ENCODE measurements around the gene PIF1. TPM values are rescaled to one million over a fixed set of nuclear protein-coding genes. Genes with fewer than 3 reads are reported as not detected.

The PIF1 gene
- total RNA-seq, 1 donor from 2014 or later: 1.7 TPM

- TF ChIP-seq EZH2 (IDR thresholded peaks at IDR 0.05; ENCODE audit: insufficient read depth, low read length) (no peak), CTCF (IDR thresholded peaks at IDR 0.05; ENCODE audit: insufficient read depth, low read depth, low read length) (no peak)
- H3K36me3 ChIP-seq (ENCODE audit: insufficient read depth, low read length): no peaks in the 10 kb centered on the region
- no peaks in the 10 kb centered on the region for H3K27me3 Mint-ChIP-seq (ENCODE audit: low read depth, unreplicated experiment)
- no peak overlapping the region for H3K27ac Mint-ChIP-seq (ENCODE audit: unreplicated experiment)
- H3K27ac ChIP-seq (ENCODE audit: low read depth, low read length): no peak overlapping the region
- peaks cover 35% of the 10 kb centered on the region for H3K4me1 Mint-ChIP-seq (ENCODE audit: low read depth, unreplicated experiment)
- no peaks in the 10 kb centered on the region for H3K9me3 Mint-ChIP-seq (ENCODE audit: unreplicated experiment)
- H3K4me3 ChIP-seq (ENCODE audit: insufficient read depth, low read depth, low read length): no peak overlapping the region
- FAIRE-seq: no peak
- H4K20me1 ChIP-seq (ENCODE audit: insufficient read depth, low read length): peaks cover 47% of the 10 kb centered on the region
- H3K27me3 ChIP-seq (ENCODE audit: insufficient read depth, low read length): no peaks in the 10 kb centered on the region
- peaks cover 14% of the 10 kb centered on the region for H3K79me2 ChIP-seq (ENCODE audit: insufficient read depth, low read length)
- no peak for DNase-seq (ENCODE audit: low read depth)
- no peak overlapping the region for H2AFZ ChIP-seq (ENCODE audit: low read depth, low read length)
- H3K9ac ChIP-seq (ENCODE audit: low read length): no peak overlapping the region
- no peaks in the 10 kb centered on the region for H3K9me3 ChIP-seq (ENCODE audit: insufficient read depth, low read depth, low read length)
- no peak overlapping the region for H3K4me3 Mint-ChIP-seq (ENCODE audit: unreplicated experiment)
- H3K4me1 ChIP-seq (ENCODE audit: insufficient read depth, low read length): peaks cover 16% of the 10 kb centered on the region
- no peak overlapping the region for H3K4me2 ChIP-seq (ENCODE audit: low read length)
- peaks cover 19% of the 10 kb centered on the region for H3K36me3 Mint-ChIP-seq (ENCODE audit: low read depth, unreplicated experiment)
Measured at GRCh38 chr15:64862408-64862807, 37.0 kb upstream of the PIF1 start.

GRCh38 chr15:64861960-64862359 lies 36.5 kb upstream of the PIF1 start:
- Mint-ChIP-seq H3K36me3 (ENCODE audit: low read depth, unreplicated experiment) (peaks cover 19% of the 10 kb centered on the region), H3K9me3 (ENCODE audit: unreplicated experiment) (no peaks in the 10 kb centered on the region), H3K27me3 (ENCODE audit: low read depth, unreplicated experiment) (no peaks in the 10 kb centered on the region), H3K4me3 (ENCODE audit: unreplicated experiment) (no peak overlapping the region), H3K27ac (ENCODE audit: unreplicated experiment) (no peak overlapping the region), H3K4me1 (ENCODE audit: low read depth, unreplicated experiment) (peaks cover 35% of the 10 kb centered on the region)
- DNase-seq (ENCODE audit: low read depth) (no peak), FAIRE-seq (no peak)
- peaks cover 20% of the 10 kb centered on the region for H3K4me1 ChIP-seq (ENCODE audit: insufficient read depth, low read length)
- no peaks in the 10 kb centered on the region for H3K36me3 ChIP-seq (ENCODE audit: insufficient read depth, low read length)
- H3K27ac ChIP-seq (ENCODE audit: low read depth, low read length): no peak overlapping the region
- no peak overlapping the region for H3K4me2 ChIP-seq (ENCODE audit: low read length)
- H3K9me3 ChIP-seq (ENCODE audit: insufficient read depth, low read depth, low read length): no peaks in the 10 kb centered on the region
- peaks cover 17% of the 10 kb centered on the region for H3K79me2 ChIP-seq (ENCODE audit: insufficient read depth, low read length)
- H3K27me3 ChIP-seq (ENCODE audit: insufficient read depth, low read length): no peaks in the 10 kb centered on the region
- H2AFZ ChIP-seq (ENCODE audit: low read depth, low read length): no peak overlapping the region
- H3K9ac ChIP-seq (ENCODE audit: low read length): no peak overlapping the region
- H3K4me3 ChIP-seq (ENCODE audit: insufficient read depth, low read depth, low read length): no peak overlapping the region
- peaks cover 51% of the 10 kb centered on the region for H4K20me1 ChIP-seq (ENCODE audit: insufficient read depth, low read length)
- TF ChIP-seq EZH2 (IDR thresholded peaks at IDR 0.05; ENCODE audit: insufficient read depth, low read length) (no peak), CTCF (IDR thresholded peaks at IDR 0.05; ENCODE audit: insufficient read depth, low read depth, low read length) (no peak)

GRCh38 chr15:64861331-64861730 lies 35.9 kb upstream of the PIF1 start:
- Histone ChIP-seq H3K9ac (ENCODE audit: low read length) (no peak overlapping the region), H3K9me3 (ENCODE audit: insufficient read depth, low read depth, low read length) (no peaks in the 10 kb centered on the region), H3K27me3 (ENCODE audit: insufficient read depth, low read length) (no peaks in the 10 kb centered on the region), H3K4me2 (ENCODE audit: low read length) (no peak overlapping the region), H3K27ac (ENCODE audit: low read depth, low read length) (no peak overlapping the region), H3K4me1 (ENCODE audit: insufficient read depth, low read length) (peaks cover 19% of the 10 kb centered on the region), H3K36me3 (ENCODE audit: insufficient read depth, low read length) (no peaks in the 10 kb centered on the region), H3K79me2 (ENCODE audit: insufficient read depth, low read length) (peaks cover 18% of the 10 kb centered on the region), H2AFZ (ENCODE audit: low read depth, low read length) (no peak overlapping the region), H4K20me1 (ENCODE audit: insufficient read depth, low read length) (peaks cover 51% of the 10 kb centered on the region), H3K4me3 (ENCODE audit: insufficient read depth, low read depth, low read length) (no peak overlapping the region)
- peaks cover 33% of the 10 kb centered on the region for H3K4me1 Mint-ChIP-seq (ENCODE audit: low read depth, unreplicated experiment)
- no peaks in the 10 kb centered on the region for H3K27me3 Mint-ChIP-seq (ENCODE audit: low read depth, unreplicated experiment)
- H3K36me3 Mint-ChIP-seq (ENCODE audit: low read depth, unreplicated experiment): peaks cover 19% of the 10 kb centered on the region
- FAIRE-seq (no peak), DNase-seq (ENCODE audit: low read depth) (no peak)
- H3K4me3 Mint-ChIP-seq (ENCODE audit: unreplicated experiment): no peak overlapping the region
- no peak overlapping the region for H3K27ac Mint-ChIP-seq (ENCODE audit: unreplicated experiment)
- TF ChIP-seq CTCF (IDR thresholded peaks at IDR 0.05; ENCODE audit: insufficient read depth, low read depth, low read length) (no peak), EZH2 (IDR thresholded peaks at IDR 0.05; ENCODE audit: insufficient read depth, low read length) (no peak)
- H3K9me3 Mint-ChIP-seq (ENCODE audit: unreplicated experiment): no peaks in the 10 kb centered on the region

Data from astrocyte (in vitro differentiated cells and primary cell).